Loucy (cell line): ENCODE results near the gene TACR1.

Experiments used
- CTCF ChIP-seq: fragments of 200-600 bp; sonication (generic); conservative IDR thresholded peaks from 2 replicates; pipeline ENCODE4 v1.5.1; 2014; ENCODE audit warnings: mild to moderate bottlenecking, antibody characterized with exemption, low read length
- EZH2phosphoT487 ChIP-seq: fragments of 200-600 bp; IDR thresholded peaks from 2 replicates; pipeline ENCODE4 v1.6.1; 2018; ENCODE audit warnings: antibody characterized with exemption, mild to moderate bottlenecking, moderate library complexity, borderline replicate concordance

- TF ChIP-seq CTCF (no peak), EZH2phosphoT487 (no peak)
Measured at GRCh38 chr2:75133621-75134570, 65.4 kb downstream of the TACR1 start.
